ENCODE data around the gene DNAJC5G.

The DNAJC5G gene

GRCh38 chr2:27278010-27278409 lies 2.8 kb downstream of the DNAJC5G start:
- no peaks in the 10 kb centered on the region for H3K36me3 ChIP-seq (ENCODE audit: control insufficient read depth in 2 of 2, insufficient read depth in 1 of 2, low read length in 2 of 2)
- TF ChIP-seq SCRT1 (tag by site-specific recombination; IDR thresholded peaks at IDR 0.05; ENCODE audit: borderline replicate concordance) (peak; percentile 36; the same call in 1 of the 2 replicates), ZNF692 (tag by site-specific recombination; IDR thresholded peaks at IDR 0.05) (no peak), SCRT2 (tag by site-specific recombination; IDR thresholded peaks at IDR 0.05) (peak; percentile 80; the same call in 1 of the 2 replicates)
- no peaks in the 10 kb centered on the region for H3K9me3 ChIP-seq (ENCODE audit: control insufficient read depth, insufficient read depth, low read depth, low read length)
- no peak overlapping the region for H3K4me3 ChIP-seq (ENCODE audit: low read depth, low read length)
- H3K27ac ChIP-seq (ENCODE audit: extremely low read depth, low read depth, low read length), result no peak overlapping the region
- H3K4me1 ChIP-seq (ENCODE audit: control insufficient read depth, insufficient read depth, low read length), result no peaks in the 10 kb centered on the region; the same call in 1 of the 2 replicates
- ChIA-PET POLR2A (no interaction called here), CTCF (interaction anchor here (2.9 to 6.9 kb wide), 3 partner anchors 13 to 27 kb away, joined by 10 to 96 read pairs (median 87); partner anchors contain the start of gene SLC30A3)

GRCh38 chr2:27280826-27281225 lies 5.6 kb downstream of the DNAJC5G start:
- H3K9me3 ChIP-seq (ENCODE audit: control insufficient read depth, insufficient read depth, low read depth, low read length), result no peaks in the 10 kb centered on the region
- H3K4me1 ChIP-seq (ENCODE audit: control insufficient read depth, insufficient read depth, low read length), result no peaks in the 10 kb centered on the region; the same call in 1 of the 2 replicates
- no peak overlapping the region for H3K27ac ChIP-seq (ENCODE audit: extremely low read depth, low read depth, low read length)
- ChIA-PET POLR2A (no interaction called here), CTCF (interaction anchor here (0.7 to 7.9 kb wide), 15 partner anchors 10 to 448 kb away, joined by 3 to 211 read pairs (median 5); partner anchors contain the start of genes ABHD1 and SLC30A3)
- no peak overlapping the region for H3K4me3 ChIP-seq (ENCODE audit: low read depth, low read length)
- no peak for TF ChIP-seq ZNF623 (tag by site-specific recombination; IDR thresholded peaks at IDR 0.05)
- no peaks in the 10 kb centered on the region for H3K36me3 ChIP-seq (ENCODE audit: control insufficient read depth in 2 of 2, insufficient read depth in 1 of 2, low read length in 2 of 2)

- no peak overlapping the region for H3K27ac ChIP-seq (ENCODE audit: extremely low read depth, low read depth, low read length)
- TF ChIP-seq ZNF239 (tag by site-specific recombination; IDR thresholded peaks at IDR 0.05) (no peak), ZFP3 (tag by site-specific recombination; IDR thresholded peaks at IDR 0.05; ENCODE audit: low read depth) (no peak), HOXD13 (CRISPR knock-in tag; IDR thresholded peaks at IDR 0.05; ENCODE audit: borderline replicate concordance) (no peak), ZNF449 (tag by site-specific recombination; IDR thresholded peaks at IDR 0.05) (no peak), SP3 (tag by site-specific recombination; IDR thresholded peaks at IDR 0.05) (no peak), ZFHX2 (tag by site-specific recombination; conservative IDR thresholded peaks at IDR 0.05) (no peak), BCL11A (tag by site-specific recombination; IDR thresholded peaks at IDR 0.05; ENCODE audit: low read depth) (no peak), ZNF624 (tag by site-specific recombination; IDR thresholded peaks at IDR 0.05) (no peak), ZNF433 (tag by site-specific recombination; IDR thresholded peaks at IDR 0.05; ENCODE audit: low read depth) (no peak)
- TF ChIP-seq, protein P1, sequence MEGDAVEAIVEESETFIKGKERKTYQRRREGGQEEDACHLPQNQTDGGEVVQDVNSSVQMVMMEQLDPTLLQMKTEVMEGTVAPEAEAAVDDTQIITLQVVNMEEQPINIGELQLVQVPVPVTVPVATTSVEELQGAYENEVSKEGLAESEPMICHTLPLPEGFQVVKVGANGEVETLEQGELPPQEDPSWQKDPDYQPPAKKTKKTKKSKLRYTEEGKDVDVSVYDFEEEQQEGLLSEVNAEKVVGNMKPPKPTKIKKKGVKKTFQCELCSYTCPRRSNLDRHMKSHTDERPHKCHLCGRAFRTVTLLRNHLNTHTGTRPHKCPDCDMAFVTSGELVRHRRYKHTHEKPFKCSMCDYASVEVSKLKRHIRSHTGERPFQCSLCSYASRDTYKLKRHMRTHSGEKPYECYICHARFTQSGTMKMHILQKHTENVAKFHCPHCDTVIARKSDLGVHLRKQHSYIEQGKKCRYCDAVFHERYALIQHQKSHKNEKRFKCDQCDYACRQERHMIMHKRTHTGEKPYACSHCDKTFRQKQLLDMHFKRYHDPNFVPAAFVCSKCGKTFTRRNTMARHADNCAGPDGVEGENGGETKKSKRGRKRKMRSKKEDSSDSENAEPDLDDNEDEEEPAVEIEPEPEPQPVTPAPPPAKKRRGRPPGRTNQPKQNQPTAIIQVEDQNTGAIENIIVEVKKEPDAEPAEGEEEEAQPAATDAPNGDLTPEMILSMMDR (tag by site-specific recombination; IDR thresholded peaks at IDR 0.05), result no peak
- TF ChIP-seq, protein P2, sequence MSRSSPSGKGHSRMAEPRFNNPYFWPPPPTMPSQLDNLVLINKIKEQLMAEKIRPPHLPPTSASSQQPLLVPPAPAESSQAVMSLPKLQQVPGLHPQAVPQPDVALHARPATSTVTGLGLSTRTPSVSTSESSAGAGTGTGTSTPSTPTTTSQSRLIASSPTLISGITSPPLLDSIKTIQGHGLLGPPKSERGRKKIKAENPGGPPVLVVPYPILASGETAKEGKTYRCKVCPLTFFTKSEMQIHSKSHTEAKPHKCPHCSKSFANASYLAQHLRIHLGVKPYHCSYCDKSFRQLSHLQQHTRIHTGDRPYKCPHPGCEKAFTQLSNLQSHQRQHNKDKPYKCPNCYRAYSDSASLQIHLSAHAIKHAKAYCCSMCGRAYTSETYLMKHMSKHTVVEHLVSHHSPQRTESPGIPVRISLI (tag by site-specific recombination; IDR thresholded peaks at IDR 0.05), result no peak
- TF ChIP-seq, protein P3, sequence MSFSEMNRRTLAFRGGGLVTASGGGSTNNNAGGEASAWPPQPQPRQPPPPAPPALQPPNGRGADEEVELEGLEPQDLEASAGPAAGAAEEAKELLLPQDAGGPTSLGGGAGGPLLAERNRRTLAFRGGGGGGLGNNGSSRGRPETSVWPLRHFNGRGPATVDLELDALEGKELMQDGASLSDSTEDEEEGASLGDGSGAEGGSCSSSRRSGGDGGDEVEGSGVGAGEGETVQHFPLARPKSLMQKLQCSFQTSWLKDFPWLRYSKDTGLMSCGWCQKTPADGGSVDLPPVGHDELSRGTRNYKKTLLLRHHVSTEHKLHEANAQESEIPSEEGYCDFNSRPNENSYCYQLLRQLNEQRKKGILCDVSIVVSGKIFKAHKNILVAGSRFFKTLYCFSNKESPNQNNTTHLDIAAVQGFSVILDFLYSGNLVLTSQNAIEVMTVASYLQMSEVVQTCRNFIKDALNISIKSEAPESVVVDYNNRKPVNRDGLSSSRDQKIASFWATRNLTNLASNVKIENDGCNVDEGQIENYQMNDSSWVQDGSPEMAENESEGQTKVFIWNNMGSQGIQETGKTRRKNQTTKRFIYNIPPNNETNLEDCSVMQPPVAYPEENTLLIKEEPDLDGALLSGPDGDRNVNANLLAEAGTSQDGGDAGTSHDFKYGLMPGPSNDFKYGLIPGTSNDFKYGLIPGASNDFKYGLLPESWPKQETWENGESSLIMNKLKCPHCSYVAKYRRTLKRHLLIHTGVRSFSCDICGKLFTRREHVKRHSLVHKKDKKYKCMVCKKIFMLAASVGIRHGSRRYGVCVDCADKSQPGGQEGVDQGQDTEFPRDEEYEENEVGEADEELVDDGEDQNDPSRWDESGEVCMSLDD (tag by site-specific recombination; IDR thresholded peaks at IDR 0.05), result no peak
- no peak overlapping the region for H3K4me3 ChIP-seq (ENCODE audit: low read depth, low read length)
- no peaks in the 10 kb centered on the region for H3K9me3 ChIP-seq (ENCODE audit: control insufficient read depth, insufficient read depth, low read depth, low read length)
- ChIA-PET POLR2A (no interaction called here), CTCF (interaction anchor here (0.6 to 7.9 kb wide), 11 partner anchors 10 to 298 kb away, joined by 3 to 211 read pairs (median 5); partner anchors contain the start of gene SLC30A3)
- H3K36me3 ChIP-seq (ENCODE audit: control insufficient read depth in 2 of 2, insufficient read depth in 1 of 2, low read length in 2 of 2), result no peaks in the 10 kb centered on the region
- no peaks in the 10 kb centered on the region; the same call in 1 of the 2 replicates for H3K4me1 ChIP-seq (ENCODE audit: control insufficient read depth, insufficient read depth, low read length)
Observed at GRCh38 chr2:27281442-27281841, 6.2 kb downstream of the DNAJC5G start.

Measured in HEK293 (cell line).